Mucosa of descending colon (tissue), 3 donors: ENCODE measurements around the gene RANBP10. TPM values are rescaled to one million over a fixed set of nuclear protein-coding genes. Genes with fewer than 3 reads are reported as not detected.
A peak's percentile ranks its signal among the peaks of the same experiment; 100 is the strongest.

Experiments used
- ATAC-seq: fragments of 200-7000 bp; cut with Tn5 transposase; one replicate; pipeline ENCODE4 v1.9.1; 2020; ENCODE audit warnings: mild to moderate bottlenecking, moderate library complexity
- DNase-seq, 3 donors: peaks; one replicate each; pipeline ENCODE4 v3.0.0-alpha.2; 2020
- H3K36me3 ChIP-seq: fragments of 200-600 bp; one replicate; pipeline ENCODE4 v1.8.0; 2021; ENCODE audit warnings: low read depth, mild to moderate bottlenecking
- H3K4me1 ChIP-seq: fragments of 200-600 bp; one replicate; pipeline ENCODE4 v1.8.0; 2021; ENCODE audit warnings: low read depth, mild to moderate bottlenecking
- H3K4me3 ChIP-seq: fragments of 200-600 bp; one replicate; pipeline ENCODE4 v1.8.0; 2021; ENCODE audit warnings: mild to moderate bottlenecking
- H3K9me3 ChIP-seq: fragments of 200-600 bp; one replicate; pipeline ENCODE4 v1.8.0; 2021; ENCODE audit warnings: mild to moderate bottlenecking
- intact Hi-C, 2 donors: fragments of 100-400 bp; cut with DNase I in 1 of 2; cut with micrococcal nuclease in 1 of 2; formaldehyde crosslinking; loops; one replicate each; pipeline versions ENCODE4 v1.11.0 to v1.11.1; 2022; cut with DNase I, micrococcal nuclease
- total RNA-seq, 3 donors: library from RNA; stranded (reverse); fragmentation: NEBNext Ultra II Directional in 2 of 3; extraction: Animal tissue kit (Norgen Biotek cat#: 25700) in 2 of 3; gene quantifications; one replicate each; pipeline versions ENCODE4 v1.2.1 to v1.2.4, GENCODE V29; 2021 to 2023
- TF ChIP-seq, protein P1 (sequence below): fragments of 200-600 bp; IDR thresholded peaks from one replicate; pipeline ENCODE4 v1.8.0; 2022; ENCODE audit warnings: antibody characterized with exemption, mild to moderate bottlenecking
- donor health status: DM: no; HTN: no; CAD: no; lungs with moderate emphysema.
- donor health status: DM: no; HTN: no; CAD: no.
- donor health status: DM: no; HTN: yes; CAD: no.

RANBP10 gene
- total RNA-seq, 3 donors from 2014 or later = 19.6 to 24.1 (median 20.6) TPM

DNA sequence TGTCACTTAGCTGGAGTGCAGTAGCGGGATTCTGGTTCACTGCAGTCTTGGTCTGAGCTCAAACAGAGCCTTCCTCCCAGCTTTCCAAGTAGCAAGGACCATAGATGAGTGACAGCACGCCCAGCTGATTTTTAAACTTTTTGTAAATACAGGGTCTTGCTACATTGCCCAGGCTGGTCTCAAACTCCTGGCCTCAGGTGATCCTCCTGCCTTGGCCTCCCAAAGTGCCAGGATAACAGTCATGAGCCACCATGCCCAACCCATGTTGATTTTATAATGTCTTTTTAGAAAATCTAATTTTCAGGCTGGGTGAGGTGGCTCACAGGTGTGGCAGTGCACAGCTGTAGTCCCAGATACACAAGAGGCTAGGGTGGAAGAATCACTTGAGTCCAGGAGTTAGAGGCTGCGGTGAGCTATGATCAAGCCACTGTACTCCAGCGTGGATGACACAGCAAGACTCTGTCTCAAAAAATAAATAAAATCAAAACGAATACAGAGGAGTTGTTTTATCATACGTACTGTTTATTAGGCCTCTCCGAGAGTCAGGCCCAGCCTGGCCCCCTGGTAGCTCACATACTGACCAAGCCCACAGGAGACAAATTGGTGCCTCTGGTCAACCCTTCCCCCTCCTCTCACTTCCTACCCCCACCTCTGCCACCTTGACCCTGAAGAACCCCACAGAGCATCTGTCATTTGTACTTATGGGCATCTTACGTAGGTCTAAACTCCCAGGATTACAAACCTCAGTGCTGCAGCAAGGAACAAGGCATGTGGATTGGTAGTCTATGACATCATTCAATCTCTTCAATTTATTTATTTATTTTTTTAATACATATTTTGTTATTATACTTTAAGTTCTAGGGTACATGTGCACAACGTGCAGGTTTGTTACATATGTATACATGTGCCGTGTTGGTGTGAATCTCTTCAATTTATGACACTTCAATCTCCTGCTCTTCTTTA lies 126.1 kb downstream of the RANBP10 start:
- no peak overlapping the region for H3K4me3 ChIP-seq
- no peaks in the 10 kb centered on the region for H3K9me3 ChIP-seq
- intact Hi-C loops = no loop called here
- no peak for ATAC-seq
- TF ChIP-seq, protein P1, sequence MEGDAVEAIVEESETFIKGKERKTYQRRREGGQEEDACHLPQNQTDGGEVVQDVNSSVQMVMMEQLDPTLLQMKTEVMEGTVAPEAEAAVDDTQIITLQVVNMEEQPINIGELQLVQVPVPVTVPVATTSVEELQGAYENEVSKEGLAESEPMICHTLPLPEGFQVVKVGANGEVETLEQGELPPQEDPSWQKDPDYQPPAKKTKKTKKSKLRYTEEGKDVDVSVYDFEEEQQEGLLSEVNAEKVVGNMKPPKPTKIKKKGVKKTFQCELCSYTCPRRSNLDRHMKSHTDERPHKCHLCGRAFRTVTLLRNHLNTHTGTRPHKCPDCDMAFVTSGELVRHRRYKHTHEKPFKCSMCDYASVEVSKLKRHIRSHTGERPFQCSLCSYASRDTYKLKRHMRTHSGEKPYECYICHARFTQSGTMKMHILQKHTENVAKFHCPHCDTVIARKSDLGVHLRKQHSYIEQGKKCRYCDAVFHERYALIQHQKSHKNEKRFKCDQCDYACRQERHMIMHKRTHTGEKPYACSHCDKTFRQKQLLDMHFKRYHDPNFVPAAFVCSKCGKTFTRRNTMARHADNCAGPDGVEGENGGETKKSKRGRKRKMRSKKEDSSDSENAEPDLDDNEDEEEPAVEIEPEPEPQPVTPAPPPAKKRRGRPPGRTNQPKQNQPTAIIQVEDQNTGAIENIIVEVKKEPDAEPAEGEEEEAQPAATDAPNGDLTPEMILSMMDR = no peak
- no peak for DNase-seq
- H3K36me3 ChIP-seq = no peaks in the 10 kb centered on the region
- H3K4me1 ChIP-seq = peaks cover 7% of the 10 kb centered on the region

- peak; percentile 77 for ATAC-seq
- Histone ChIP-seq H3K36me3 (no peaks in the 10 kb centered on the region), H3K9me3 (no peaks in the 10 kb centered on the region), H3K4me3 (no peak overlapping the region), H3K4me1 (peaks cover 21% of the 10 kb centered on the region)
- peak in 1 of 3 donors; percentile 74 for DNase-seq
- TF ChIP-seq, protein P1 = no peak
- intact Hi-C loops = no loop called here
Measured at GRCh38 chr16:67678354-67679023, 127.9 kb downstream of the RANBP10 start.

DNA sequence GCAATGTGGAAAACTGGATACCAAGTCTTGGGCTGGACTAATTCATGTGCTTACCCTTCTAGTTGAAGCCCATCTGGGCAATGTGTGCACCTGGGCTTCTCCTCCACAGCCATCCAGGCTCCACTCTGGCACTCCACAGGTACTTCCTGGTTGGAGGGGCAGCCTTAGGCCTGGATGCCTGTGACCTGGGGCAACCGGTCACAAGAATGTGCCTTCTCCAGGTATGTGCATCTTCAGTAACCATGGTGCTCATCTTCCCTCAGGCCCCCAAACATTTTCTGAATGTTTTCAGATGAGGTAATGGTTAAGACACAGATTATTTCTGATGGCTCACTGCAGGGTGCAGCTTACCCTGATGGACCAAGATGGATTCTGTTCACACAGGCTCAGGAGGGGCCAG lies 128.6 kb downstream of the RANBP10 start:
- Histone ChIP-seq H3K4me3 (no peak overlapping the region), H3K4me1 (peaks cover 29% of the 10 kb centered on the region), H3K9me3 (no peaks in the 10 kb centered on the region), H3K36me3 (no peaks in the 10 kb centered on the region)
- ATAC-seq = no peak
- intact Hi-C loops = no loop called here
- no peak for DNase-seq
- TF ChIP-seq, protein P1 = no peak

GRCh38 chr16:67676939-67677338 lies 129.4 kb downstream of the RANBP10 start:
- DNase-seq (no peak), ATAC-seq (no peak)
- intact Hi-C loops = no loop called here
- H3K36me3 ChIP-seq = no peaks in the 10 kb centered on the region
- peaks cover 29% of the 10 kb centered on the region for H3K4me1 ChIP-seq
- H3K4me3 ChIP-seq = no peak overlapping the region
- TF ChIP-seq, protein P1 = no peak
- H3K9me3 ChIP-seq = no peaks in the 10 kb centered on the region

GRCh38 chr16:67676516-67676915 lies 129.8 kb downstream of the RANBP10 start:
- H3K4me3 ChIP-seq = no peak overlapping the region
- no peaks in the 10 kb centered on the region for H3K9me3 ChIP-seq
- no peak for DNase-seq
- TF ChIP-seq, protein P1 = no peak
- no peak for ATAC-seq
- H3K36me3 ChIP-seq = no peaks in the 10 kb centered on the region
- peaks cover 29% of the 10 kb centered on the region for H3K4me1 ChIP-seq
- intact Hi-C loops = no loop called here
